Activated CD8-positive, alpha-beta memory T cell treated with anti-CD3 and anti-CD28 coated beads, Interleukin-2, amount 50 U/mL, for 1 hour (primary cell): Measurements from ENCODE around the gene TP53I13.

ENCODE experiments used
- DNase-seq: peaks from one replicate; pipeline ENCODE4 v3.0.0-alpha.2; 2020; ENCODE audit errors: extremely low read depth

The TP53I13 gene

DNA sequence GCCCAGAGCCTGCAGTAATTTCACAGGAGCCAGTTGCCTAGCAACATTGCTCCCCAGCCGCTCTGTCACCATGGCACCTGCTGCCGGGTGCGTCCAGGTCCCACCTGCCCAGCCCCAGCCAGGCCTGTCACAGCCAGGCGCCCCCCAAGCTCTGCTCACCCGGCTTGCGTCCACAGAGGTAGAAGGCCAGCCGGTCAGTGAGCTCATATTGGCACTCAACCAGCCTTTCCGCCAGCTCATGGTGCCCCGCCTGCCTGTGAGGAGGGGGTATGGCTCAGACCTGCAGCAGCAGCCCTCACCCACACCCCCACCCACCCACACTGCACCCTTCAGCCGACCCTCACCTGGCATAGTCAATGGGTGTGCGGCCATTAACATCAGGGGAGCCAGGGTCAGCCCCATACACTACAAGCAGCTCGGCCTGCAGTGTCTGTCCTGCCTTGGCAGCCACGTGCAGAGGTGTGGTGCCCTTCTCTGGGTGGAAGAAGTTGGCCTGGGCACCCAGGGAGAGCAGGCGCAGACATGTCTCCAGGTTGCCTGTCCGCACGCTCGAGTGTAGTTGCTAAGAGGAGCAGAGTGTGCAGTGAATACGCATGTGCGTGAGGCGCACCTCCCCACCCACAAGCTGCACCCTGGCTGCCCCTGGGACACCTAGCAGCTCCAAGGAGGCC lies 13.2 kb downstream of the TP53I13 start:
- DNase-seq = no peak

DNA sequence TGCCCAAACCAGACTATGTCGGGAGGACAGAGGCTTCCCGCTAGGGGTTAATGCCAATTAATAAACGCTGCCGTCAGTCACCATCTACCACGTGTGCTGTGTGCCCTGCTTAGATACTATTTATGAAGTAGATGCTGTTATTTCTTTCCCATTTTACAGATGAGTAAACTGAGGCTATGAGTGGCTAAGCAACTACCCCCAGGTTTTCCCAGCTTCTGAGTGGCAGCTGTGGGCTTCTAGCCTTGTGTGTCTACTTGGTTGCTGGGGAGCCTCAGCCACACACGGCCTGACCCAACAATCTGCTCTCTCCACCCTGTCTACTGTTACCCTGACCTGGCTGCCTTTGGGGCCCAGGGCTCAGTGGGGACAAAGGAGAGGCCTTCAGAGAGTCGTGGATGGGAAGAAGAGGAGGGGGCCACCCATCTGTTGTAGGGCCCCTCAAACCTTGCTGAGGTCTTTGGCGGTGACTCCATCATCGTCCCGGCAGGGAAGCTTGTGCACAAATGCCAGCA lies 13.8 kb downstream of the TP53I13 start:
- no peak for DNase-seq

DNA sequence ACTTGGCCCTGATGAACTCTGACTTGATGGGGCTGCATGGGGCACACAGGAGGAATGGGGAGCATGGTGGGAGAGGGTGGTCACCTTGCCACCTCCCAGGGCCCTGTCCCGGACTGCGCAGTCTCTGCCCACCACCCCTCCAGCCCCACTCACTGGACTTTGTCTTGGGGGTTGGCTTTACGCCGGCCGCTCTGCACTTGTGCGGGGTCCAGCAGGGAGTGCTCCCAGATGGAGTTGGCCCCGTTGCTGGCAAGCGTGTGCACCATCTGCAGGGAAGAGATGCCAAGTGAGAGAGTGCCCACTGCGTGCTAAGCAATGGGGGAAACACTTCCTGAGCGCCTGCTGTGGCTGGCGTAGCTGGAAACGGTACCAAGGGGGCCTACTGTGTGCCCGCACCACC lies 14.3 kb downstream of the TP53I13 start:
- no peak for DNase-seq

GRCh38 chr17:29583324-29584248 lies 15.1 kb downstream of the TP53I13 start:
- no peak for DNase-seq

DNA sequence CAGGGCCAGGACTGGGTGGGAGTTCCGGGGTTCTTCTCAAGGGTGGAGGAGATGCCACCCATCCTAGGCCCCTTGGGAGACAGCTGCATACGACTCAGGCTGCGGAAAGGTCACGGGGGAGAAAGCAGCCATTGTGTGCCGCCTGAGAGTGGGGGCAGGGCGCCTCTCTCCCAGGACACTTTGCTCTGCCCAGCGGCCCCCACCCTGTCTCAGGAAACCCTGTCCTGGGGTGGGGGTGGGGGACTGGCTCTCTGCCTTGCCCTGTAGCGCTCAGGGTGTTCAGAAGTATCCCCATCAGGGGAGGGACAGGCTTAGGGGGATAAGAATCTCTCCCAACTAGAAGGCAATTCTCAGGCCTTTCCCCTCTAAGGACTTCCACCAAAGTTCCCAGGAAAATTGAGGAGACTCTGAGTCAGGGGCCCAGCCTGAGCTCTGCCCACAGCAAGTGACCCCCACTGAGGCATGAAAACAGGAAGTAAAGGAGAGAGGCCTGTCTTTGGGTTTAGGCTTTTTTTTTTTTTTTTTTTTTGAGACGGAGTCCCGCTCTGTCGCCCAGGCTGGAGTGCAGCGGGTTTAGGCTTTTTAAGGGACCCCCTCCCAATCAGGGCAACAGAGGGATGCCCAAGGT lies 16.1 kb downstream of the TP53I13 start:
- no peak for DNase-seq

- DNase-seq = no peak
Observed at GRCh38 chr17:29585080-29585751, 16.7 kb downstream of the TP53I13 start.

- no peak for DNase-seq
Observed at GRCh38 chr17:29586676-29587469, 18.4 kb downstream of the TP53I13 start.

DNA sequence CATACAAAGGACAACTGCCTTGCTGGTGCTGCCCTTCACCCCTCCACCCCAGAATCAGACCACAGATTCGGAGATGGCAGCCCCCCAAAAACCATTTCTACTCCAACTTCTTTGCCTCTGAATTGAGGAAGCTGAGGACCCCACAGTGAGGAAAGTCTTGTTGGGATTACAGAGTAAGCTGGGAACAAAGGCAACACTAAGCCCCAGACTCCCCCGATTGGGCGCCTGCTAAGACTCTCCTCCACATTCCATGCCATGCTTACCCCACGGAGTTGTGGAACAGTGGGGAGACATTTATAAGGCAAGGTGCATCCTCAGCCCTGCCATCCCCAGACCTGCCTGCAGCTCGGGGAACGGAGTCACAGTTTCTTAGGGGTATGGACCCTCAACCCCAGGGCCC lies 19.1 kb downstream of the TP53I13 start:
- no peak for DNase-seq

DNA sequence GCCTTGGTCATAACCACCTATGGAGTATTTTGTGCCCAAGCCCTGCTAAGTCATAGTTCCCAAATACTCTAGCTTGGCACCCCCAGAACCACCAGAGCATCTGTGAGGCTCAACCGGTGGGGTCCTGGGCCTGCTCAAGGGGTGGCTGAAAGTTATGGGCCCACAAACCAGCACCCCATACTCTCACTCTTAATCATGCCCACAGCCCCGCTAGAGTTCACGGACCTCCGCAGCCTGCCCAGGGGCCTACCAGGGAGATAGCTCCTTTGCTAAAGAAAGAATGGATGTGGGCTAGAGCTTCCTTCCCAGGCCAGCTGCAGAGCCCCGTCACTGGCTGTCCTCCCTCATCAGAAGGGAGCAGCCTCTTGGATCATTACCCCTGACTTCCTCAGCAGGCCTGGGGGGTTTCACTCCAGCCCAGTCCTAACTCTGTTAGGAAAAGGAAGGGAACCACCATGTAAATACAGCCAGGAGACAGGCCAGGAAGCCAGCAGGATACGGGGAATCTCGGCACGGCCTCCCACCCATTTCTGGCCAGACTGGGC lies 19.6 kb downstream of the TP53I13 start:
- DNase-seq = no peak

DNA sequence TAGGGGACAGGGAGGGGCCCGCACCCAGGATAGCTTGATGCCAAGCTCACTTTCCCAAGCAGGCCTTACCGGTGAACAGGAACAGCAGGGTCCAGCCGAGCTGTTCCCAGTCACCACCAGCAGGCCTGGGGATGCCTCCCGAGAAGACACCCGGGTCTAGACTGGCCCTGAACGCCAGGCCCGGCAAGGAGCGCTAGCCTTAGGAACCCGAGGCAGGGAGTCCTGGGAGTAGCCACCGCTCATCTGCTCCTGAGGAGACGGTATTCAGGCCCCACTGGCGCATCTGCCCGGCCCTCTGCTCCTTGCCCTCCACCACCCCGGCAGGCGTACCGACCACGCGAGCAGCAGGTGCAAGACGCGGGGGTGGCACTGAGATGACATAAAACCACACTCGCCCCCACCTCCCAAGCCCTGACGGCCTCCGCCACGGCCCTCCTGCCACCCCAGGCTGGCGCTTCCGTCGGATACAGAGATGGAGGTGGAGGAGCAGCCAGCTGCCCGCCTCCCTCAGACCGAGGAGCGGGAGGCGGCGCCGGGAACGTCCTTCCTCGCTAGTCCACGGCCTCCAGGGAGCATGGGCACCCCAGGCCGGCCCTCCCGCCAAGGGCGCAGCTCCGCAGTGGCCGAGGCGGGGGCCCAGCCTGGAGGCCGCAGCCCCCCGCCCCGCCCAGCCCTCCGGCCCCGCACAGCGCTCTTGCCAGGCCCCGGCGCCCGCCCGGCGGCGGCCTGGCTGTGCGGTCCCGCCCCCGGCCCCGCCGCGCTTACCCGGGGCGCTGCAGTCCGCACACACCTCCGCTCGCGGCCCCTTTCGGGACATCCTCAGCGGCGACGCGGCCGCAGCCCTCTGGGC lies 20.3 kb downstream of the TP53I13 start:
- DNase-seq = no peak

DNA sequence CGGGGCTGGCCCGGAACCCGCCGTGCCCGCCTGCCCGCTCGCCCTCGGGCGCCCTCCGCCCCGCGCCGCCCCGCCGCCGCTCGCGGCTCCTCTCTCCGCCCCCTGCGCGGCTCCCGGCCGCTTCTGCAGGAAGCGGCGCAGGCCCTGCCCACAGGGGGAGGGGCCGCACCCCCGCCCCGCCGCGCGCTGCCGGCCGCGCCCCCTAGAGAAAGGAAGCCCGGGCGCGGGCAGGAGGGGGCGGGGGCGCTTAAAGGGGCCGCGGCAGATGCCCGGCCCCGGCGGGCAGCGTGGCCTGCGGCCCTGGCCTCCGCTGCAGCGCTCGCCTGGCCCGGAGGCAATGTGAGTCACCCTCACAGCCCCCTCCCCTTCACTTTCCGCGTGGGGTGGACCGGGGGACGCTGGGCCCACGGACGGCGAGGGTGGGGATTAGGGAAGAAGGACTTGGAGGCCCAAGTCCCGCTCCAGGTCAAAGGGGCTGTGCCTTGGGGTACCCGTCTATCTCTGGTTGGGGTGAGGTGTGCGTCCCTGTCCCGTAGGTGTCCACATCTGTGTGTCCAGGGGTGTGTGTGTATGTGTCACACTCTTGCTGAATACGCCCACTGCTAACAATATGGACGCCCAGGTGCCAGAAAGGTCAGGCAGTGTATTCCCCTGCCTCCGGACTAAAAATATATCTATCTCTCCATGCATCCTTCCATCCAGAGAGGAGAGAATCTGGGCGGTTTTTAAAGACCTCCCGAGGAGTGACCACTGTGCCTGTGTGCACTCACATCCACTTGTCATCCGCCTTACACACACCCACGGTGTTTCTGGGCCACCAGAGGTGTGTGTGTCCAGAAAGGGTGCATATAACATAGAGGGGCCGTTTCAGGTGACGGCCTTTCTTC lies 21.3 kb downstream of the TP53I13 start, which contains the start of gene GIT1:
TSS of gene GIT1 (minus strand) at position 125 of the 887 bp plus-strand sequence. CDS start 270 bp downstream, outside the sequence.
- DNase-seq = no peak

GRCh38 chr17:29590411-29591145 lies 22.1 kb downstream of the TP53I13 start:
- no peak for DNase-seq

- no peak for DNase-seq
Observed at GRCh38 chr17:29591146-29591736, 22.7 kb downstream of the TP53I13 start.

DNA sequence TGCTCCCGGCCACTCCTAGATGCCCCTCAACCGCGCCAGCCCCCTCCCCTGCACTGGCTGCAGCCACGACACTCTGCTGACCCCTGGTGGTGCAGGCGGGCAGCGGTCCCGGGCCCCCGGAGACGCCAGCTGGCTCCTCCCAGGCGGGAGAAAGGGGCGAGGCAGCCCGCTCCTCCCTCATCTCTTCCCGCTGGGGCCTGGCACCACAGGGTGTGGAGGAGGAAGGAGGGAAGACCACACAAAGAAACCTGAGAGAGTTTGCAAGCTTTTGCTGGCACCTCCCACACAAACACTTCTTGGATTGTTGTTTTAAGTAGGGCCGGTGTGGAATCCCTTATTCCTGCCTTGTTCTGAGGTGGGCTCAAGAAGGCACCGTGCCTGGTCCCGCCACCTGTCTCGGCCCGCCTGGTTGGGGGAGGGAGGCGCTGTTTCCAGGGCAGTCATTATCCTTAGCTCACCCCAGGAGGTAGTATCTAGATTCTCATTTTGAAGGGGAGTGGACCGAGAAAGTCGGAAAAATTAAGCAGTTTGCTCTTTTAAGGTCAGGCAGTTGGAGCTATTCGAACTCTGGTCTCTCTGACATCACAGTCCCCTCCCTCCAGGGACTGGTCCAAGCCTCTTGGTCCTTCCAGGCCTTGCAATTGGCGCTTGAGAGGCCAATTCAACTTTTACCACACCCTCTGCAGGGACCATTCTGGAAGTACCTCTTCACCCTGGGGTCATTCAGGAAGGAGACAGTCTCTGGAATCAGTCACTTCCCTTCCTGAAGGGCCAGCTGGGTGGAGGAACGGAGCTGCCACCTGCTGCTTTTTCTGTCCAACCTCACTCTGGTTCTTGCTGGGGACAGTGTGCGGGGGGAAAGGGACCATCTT lies 23.5 kb downstream of the TP53I13 start:
- DNase-seq = no peak

GRCh38 chr17:29592850-29593551 lies 24.5 kb downstream of the TP53I13 start, which contains the start of gene ANKRD13B:
TSS of gene ANKRD13B (plus strand) at chr17:29593132. CDS start at chr17:29593622, 490 bp downstream.
- no peak for DNase-seq
